T-helper 17 cell (primary cell): ENCODE measurements around the gene TMPRSS6. TPM values are rescaled to one million over a fixed set of nuclear protein-coding genes. Genes with fewer than 3 reads are reported as not detected.
"Not testable (repeated sequence)": the region's sequence is repeated elsewhere in the genome, so short reads cannot be mapped to it uniquely, and the experiment has no call there.

Source experiments
- ATAC-seq: fragments of 150-1000 bp; cut with Tn5 transposase; 2 replicates; pipeline ENCODE4 v1.10.0; 2021; ENCODE audit warnings: mild to moderate bottlenecking, moderate library complexity
- DNase-seq, 3 donors: peaks; one replicate each; pipeline versions ENCODE4 v3.0.0 to v3.0.0-alpha.2; 2020 to 2021
- H3K9me3 ChIP-seq: one replicate; pipeline ENCODE4 v1.7.0; 2013; ENCODE audit warnings: low read length, mild to moderate bottlenecking; ENCODE audit not compliant: control insufficient read depth, poor library complexity, severe bottlenecking
- H3K27ac Mint-ChIP-seq: one replicate; pipeline ENCODE4 v1.8.0; 2022; ENCODE audit warnings: mild to moderate bottlenecking, moderate library complexity, mixed read lengths
- H3K27me3 Mint-ChIP-seq: one replicate; pipeline ENCODE4 v1.8.0; 2022; ENCODE audit warnings: mixed read lengths
- H3K36me3 Mint-ChIP-seq: one replicate; pipeline ENCODE4 v1.8.0; 2022; ENCODE audit warnings: low read depth, mixed read lengths
- H3K4me1 Mint-ChIP-seq: one replicate; pipeline ENCODE4 v1.8.0; 2022; ENCODE audit warnings: mild to moderate bottlenecking, mixed read lengths
- H3K4me3 Mint-ChIP-seq: one replicate; pipeline ENCODE4 v1.8.0; 2022; ENCODE audit warnings: mild to moderate bottlenecking, moderate library complexity, mixed read lengths
- total RNA-seq, 4 donors: library from RNA in 2 of 4; stranded (reverse) in 2 of 4; gene quantifications; one replicate each; pipeline ENCODE4 v1.2.3 and lab custom pipeline; 2022 to 2026

TMPRSS6 gene
- total RNA-seq, 2 donors from 2014 or later: 0.31 to 0.92 TPM

DNA sequence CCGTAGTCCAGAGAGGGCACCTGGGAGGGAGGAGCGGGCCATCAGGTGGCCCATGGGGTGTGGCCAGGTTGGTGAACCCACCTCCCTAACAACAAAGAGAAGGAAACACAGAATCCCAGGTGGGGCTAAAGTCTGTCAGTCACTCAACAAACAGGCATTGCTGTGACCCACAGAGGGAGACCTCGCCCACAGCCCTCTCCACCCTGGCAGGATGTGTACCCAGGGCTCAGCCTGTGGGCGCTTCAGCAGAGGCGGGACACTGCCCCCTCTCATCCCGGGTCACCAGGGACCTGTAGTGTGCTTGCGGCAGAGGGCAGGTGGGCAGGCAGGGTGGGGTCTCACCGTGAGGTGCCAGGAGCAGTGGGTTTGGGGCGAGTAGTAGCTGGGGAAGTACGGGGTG, 25.1 kb downstream of the TMPRSS6 start:
- H3K27ac Mint-ChIP-seq: peak overlapping the region; percentile 89
- ATAC-seq (no peak), DNase-seq (no peak)
- no peak overlapping the region for H3K4me3 Mint-ChIP-seq
- H3K4me1 Mint-ChIP-seq: peaks cover 30% of the 10 kb centered on the region
- H3K36me3 Mint-ChIP-seq: peaks cover 6% of the 10 kb centered on the region
- no peaks in the 10 kb centered on the region for H3K9me3 ChIP-seq
- no peaks in the 10 kb centered on the region for H3K27me3 Mint-ChIP-seq

DNA sequence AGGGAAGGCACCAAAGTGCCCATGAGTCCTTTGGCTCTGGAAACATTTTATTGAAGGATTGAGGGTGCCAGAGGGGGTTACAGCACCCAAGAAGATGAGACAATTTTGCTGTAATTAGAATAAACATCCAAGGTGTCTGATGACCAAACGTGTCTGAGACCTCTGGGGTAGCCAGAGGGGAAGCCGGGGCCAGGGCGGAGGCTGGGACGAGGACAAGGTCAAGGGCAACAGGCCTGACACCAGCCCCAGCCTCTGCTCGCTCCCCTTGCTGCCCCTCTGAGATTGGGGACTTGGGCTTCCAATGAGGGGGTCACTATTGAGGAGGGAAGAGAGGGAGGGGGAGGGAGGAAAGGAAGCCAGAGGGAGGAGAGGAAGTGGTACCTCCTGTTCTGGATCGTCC, 25.6 kb downstream of the TMPRSS6 start:
- Mint-ChIP-seq H3K27ac (peak overlapping the region; percentile 89), H3K4me1 (peaks cover 33% of the 10 kb centered on the region), H3K4me3 (no peak overlapping the region), H3K36me3 (peaks cover 6% of the 10 kb centered on the region), H3K27me3 (no peaks in the 10 kb centered on the region)
- DNase-seq (no peak), ATAC-seq (no peak)
- no peaks in the 10 kb centered on the region for H3K9me3 ChIP-seq

DNA sequence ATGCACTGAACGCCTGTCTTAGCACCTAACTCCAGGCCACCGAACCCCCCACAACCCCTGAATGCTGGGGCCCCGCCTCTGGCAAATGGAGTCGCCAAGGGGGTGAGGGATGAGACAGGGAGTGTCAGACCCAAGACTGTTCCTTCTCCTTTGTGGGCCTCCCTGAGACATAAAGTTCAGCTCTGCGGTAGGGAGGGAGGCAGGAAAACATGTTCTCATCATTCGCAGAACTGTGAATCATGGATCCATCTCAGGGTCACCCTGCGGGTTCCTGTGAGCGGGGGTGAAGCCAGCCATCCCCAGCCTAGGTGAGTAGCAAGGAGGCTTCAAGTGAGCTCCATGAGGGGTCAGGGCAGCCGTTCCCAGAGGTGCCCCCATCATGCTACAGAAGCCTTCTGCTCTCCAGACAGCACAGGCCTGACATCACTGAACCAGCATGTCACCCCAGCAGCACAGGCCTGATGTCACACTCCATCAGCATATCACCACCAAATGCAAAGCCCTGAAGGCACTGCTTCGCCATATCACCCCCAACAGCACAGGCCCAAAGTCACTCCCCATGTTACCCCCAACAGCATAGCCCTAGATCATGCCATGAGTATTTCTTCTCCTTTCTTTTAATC, 27.2 kb downstream of the TMPRSS6 start:
- H3K27me3 Mint-ChIP-seq: no peaks in the 10 kb centered on the region
- peak overlapping the region; percentile 37 for H3K4me3 Mint-ChIP-seq
- no peak for ATAC-seq
- H3K4me1 Mint-ChIP-seq: peaks cover 39% of the 10 kb centered on the region
- H3K36me3 Mint-ChIP-seq: peaks cover 4% of the 10 kb centered on the region
- H3K27ac Mint-ChIP-seq: peak overlapping the region; percentile 89
- no peaks in the 10 kb centered on the region for H3K9me3 ChIP-seq
- no peak for DNase-seq

DNA sequence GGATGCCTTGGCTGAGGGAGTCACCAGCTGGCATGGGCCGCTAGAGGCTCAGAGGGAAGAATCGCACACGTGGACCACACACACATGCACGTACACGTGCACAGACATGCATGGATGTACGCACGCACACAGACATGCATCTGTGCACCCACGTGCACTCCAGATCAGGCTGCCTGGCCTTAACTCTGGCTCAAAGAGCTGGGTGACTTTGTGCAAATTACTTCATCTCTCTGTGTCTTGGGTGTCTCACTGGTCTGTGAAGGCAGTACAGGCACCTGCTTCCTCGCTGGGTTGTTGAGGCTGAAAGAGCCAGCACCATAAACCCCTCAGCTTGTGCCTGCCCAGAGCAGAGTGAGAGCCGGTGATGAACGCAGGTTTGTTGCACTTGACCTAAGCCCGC, 28.7 kb downstream of the TMPRSS6 start:
- DNase-seq: no peak
- peak overlapping the region; percentile 99 for H3K27ac Mint-ChIP-seq
- H3K4me3 Mint-ChIP-seq: no peak overlapping the region
- H3K4me1 Mint-ChIP-seq: peaks cover 39% of the 10 kb centered on the region
- H3K36me3 Mint-ChIP-seq: peaks cover 4% of the 10 kb centered on the region
- no peaks in the 10 kb centered on the region for H3K9me3 ChIP-seq
- ATAC-seq: no peak
- H3K27me3 Mint-ChIP-seq: no peaks in the 10 kb centered on the region

GRCh38 chr22:37080438-37080837, 29.1 kb downstream of the TMPRSS6 start:
- Mint-ChIP-seq H3K27me3 (peaks cover 3% of the 10 kb centered on the region), H3K27ac (peak overlapping the region; percentile 99), H3K36me3 (peaks cover 4% of the 10 kb centered on the region), H3K4me1 (peaks cover 39% of the 10 kb centered on the region), H3K4me3 (peak overlapping the region; percentile 81)
- no peak for ATAC-seq
- H3K9me3 ChIP-seq: no peaks in the 10 kb centered on the region
- DNase-seq: no peak

DNA sequence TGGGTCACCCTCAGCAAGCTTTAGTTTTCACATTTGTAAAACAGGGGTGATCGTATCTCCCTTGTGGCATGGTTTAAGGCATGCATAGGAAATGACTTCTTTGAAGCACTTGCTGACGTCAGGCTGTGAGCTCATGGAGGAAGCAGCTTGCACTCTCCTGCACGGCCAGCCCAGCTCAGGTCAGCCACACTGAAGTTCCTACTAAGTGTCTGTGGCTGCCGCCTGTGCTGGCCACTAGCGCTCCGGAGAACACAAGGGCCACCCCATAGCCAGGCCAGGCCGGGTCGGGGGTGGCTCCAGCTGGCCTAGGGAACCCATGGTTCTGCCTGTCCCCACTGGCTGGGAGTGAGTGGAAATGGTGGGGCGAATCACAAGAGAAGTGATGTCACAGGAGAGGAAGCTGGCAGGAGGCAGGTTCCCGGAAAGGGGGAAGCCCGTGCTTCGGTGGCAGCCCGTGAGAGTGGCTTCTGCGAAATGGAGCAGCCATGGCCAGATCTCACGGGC, 29.8 kb downstream of the TMPRSS6 start:
- Mint-ChIP-seq H3K27ac (peak overlapping the region; percentile 99), H3K4me3 (peak overlapping the region; percentile 81), H3K36me3 (peaks cover 4% of the 10 kb centered on the region), H3K4me1 (peaks cover 39% of the 10 kb centered on the region), H3K27me3 (peaks cover 4% of the 10 kb centered on the region)
- ATAC-seq: peak; percentile 89
- DNase-seq: peak; percentile 50 to 63 (median 60)
- H3K9me3 ChIP-seq: no peaks in the 10 kb centered on the region

DNA sequence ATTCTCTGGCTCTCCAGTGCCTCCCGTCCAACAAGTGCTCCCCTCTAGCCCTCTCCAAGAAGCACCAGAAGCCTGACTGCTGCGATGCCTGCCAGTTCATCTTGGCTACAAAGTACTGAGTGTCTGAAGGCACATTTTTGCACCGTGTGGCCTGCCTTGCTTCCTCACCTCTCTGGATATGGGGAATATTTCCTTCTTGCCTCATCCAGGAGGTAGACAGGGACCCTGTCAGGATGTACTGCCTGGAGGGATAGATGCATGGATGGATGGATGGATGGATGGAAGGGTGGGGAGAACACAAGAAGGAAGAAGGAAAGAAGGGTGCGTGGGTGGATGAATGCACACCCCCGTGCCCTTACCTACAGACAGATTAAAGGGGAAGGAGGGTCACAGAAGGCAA, 30.4 kb downstream of the TMPRSS6 start:
- H3K9me3 ChIP-seq: no peaks in the 10 kb centered on the region
- H3K27me3 Mint-ChIP-seq: peaks cover 4% of the 10 kb centered on the region
- no peak for ATAC-seq
- H3K36me3 Mint-ChIP-seq: peaks cover 4% of the 10 kb centered on the region
- peaks cover 39% of the 10 kb centered on the region for H3K4me1 Mint-ChIP-seq
- H3K4me3 Mint-ChIP-seq: peak overlapping the region; percentile 81
- H3K27ac Mint-ChIP-seq: peak overlapping the region; percentile 99
- no peak for DNase-seq

- peaks cover 33% of the 10 kb centered on the region for H3K4me1 Mint-ChIP-seq
These were observed 31.6 kb downstream of the TMPRSS6 start for GRCh38 chr22:37077802-37078448.

DNA sequence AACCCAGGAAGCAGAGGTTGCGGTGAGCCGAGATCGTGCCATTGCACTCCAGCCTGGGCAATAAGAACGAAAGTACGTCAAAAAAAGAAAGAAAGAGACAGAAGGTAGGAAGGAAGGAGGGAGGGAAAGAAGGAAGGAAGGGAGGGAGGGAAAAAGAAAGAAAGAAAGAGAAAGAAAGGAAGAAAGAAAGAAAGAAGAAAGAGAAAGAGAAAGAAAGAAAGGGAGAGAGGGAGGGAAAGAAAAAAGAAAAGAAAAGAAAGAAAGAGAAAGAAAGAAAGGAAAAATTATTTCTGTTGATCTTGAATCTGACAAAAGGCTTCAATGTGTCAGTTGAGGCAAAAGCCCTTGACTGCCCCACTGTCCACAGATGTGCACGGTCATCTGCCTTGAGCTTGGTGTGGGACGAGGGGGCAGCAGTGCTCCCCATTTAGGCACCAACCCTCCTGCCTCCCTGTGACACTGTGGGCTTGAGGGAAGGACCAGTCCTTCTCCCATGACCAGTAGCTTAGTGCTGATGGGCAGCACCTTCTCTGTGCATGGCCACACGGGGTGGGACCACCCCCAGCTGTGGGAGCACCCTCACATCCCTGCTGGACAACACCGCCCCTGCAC, 33.6 kb downstream of the TMPRSS6 start:
- H3K9me3 ChIP-seq: no peaks in the 10 kb centered on the region
- ATAC-seq (no peak), DNase-seq (no peak)
- peaks cover 4% of the 10 kb centered on the region for H3K27me3 Mint-ChIP-seq
- no peaks in the 10 kb centered on the region for H3K36me3 Mint-ChIP-seq
- H3K4me1 Mint-ChIP-seq: peaks cover 24% of the 10 kb centered on the region
- H3K4me3 Mint-ChIP-seq: no peak overlapping the region
- H3K27ac Mint-ChIP-seq: no peak overlapping the region

More at GRCh38 chr22:37077802-37078448, 31.6 kb downstream of the TMPRSS6 start:
- Mint-ChIP-seq H3K4me3 (peak overlapping the region; percentile 73), H3K27me3 (peaks cover 4% of the 10 kb centered on the region), H3K36me3 (no peaks in the 10 kb centered on the region), H3K27ac (peak overlapping the region; percentile 99)
- DNase-seq: peak; percentile 71 to 86 (median 80)
- ATAC-seq: peak; percentile 18
- no peaks in the 10 kb centered on the region for H3K9me3 ChIP-seq

- ATAC-seq: no peak
- Mint-ChIP-seq H3K27ac (no peak overlapping the region), H3K27me3 (peaks cover 7% of the 10 kb centered on the region), H3K4me3 (no peak overlapping the region), H3K4me1 (peaks cover 21% of the 10 kb centered on the region), H3K36me3 (no peaks in the 10 kb centered on the region)
- H3K9me3 ChIP-seq: no peaks in the 10 kb centered on the region
- no peak for DNase-seq
These were observed 34.5 kb downstream of the TMPRSS6 start for GRCh38 chr22:37075046-37075445.

- no peak overlapping the region for H3K4me3 Mint-ChIP-seq
- no peak overlapping the region for H3K27ac Mint-ChIP-seq
- H3K36me3 Mint-ChIP-seq: no peaks in the 10 kb centered on the region
- H3K9me3 ChIP-seq: no peaks in the 10 kb centered on the region
- DNase-seq (no peak), ATAC-seq (no peak)
- peaks cover 16% of the 10 kb centered on the region for H3K4me1 Mint-ChIP-seq
- peaks cover 12% of the 10 kb centered on the region for H3K27me3 Mint-ChIP-seq
These were observed 35.0 kb downstream of the TMPRSS6 start for GRCh38 chr22:37074537-37074936.

DNA sequence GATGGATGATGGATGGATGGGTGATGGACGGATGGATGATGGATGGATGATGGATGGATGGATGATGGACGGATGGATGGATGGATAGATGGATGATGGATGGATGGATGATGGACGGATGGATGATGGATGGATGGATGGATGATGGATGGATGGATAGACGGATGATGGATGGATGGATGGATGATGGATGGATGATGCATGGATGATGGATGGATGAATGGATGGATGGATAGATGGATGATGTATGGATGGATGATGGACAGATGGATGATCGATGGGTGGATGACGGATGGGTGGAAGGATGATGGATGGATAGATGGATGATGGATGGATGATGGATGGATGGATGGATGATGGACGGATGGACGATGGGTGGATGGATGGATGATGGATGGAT, 36.8 kb downstream of the TMPRSS6 start:
- H3K4me3 Mint-ChIP-seq: no peak overlapping the region
- H3K36me3 Mint-ChIP-seq: peaks cover 3% of the 10 kb centered on the region
- H3K27me3 Mint-ChIP-seq: peaks cover 19% of the 10 kb centered on the region
- no peak overlapping the region for H3K27ac Mint-ChIP-seq
- no peak for ATAC-seq
- DNase-seq: no peak
- peaks cover 2% of the 10 kb centered on the region for H3K4me1 Mint-ChIP-seq
- H3K9me3 ChIP-seq: no peaks in the 10 kb centered on the region

GRCh38 chr22:37071850-37072592, 37.5 kb downstream of the TMPRSS6 start:
- H3K27me3 Mint-ChIP-seq: peaks cover 20% of the 10 kb centered on the region
- not testable (repeated sequence) for DNase-seq, ATAC-seq, H3K4me1 Mint-ChIP-seq, H3K27ac Mint-ChIP-seq, H3K36me3 Mint-ChIP-seq, H3K9me3 ChIP-seq, H3K4me3 Mint-ChIP-seq
